Measurements from ENCODE around the gene CCDC137. TPM values are rescaled to one million over a fixed set of nuclear protein-coding genes. Genes with fewer than 3 reads are reported as not detected.

The CCDC137 gene
- total RNA-seq, 2 experiments from 2014 or later = 39.4 to 61.4 TPM

GRCh38 chr17:81719410-81720266 lies 53.1 kb downstream of the CCDC137 start:
- H3K9me2 ChIP-seq (ENCODE audit: insufficient read depth, low read length) = no peaks in the 10 kb centered on the region
- peaks cover 27% of the 10 kb centered on the region for H3K36me3 ChIP-seq (ENCODE audit: insufficient read depth, low read length)
- no peak overlapping the region for H3K27ac ChIP-seq (ENCODE audit: low read depth, low read length, poor library complexity, severe bottlenecking)
- TF ChIP-seq CTCF (conservative IDR thresholded peaks at IDR 0.05; ENCODE audit: low read length) (no peak), EZH2phosphoT487 (IDR thresholded peaks at IDR 0.05; ENCODE audit: borderline replicate concordance, low read depth, low read length) (no peak)
- H3K4me1 ChIP-seq (ENCODE audit: insufficient read depth, low read length, poor library complexity, severe bottlenecking) = peaks cover 7% of the 10 kb centered on the region
- H2AFZ ChIP-seq (ENCODE audit: low read length) = no peak overlapping the region
- ChIA-PET POLR2A (no interaction called here), CTCF (ENCODE audit: unreplicated experiment) (no interaction called here)
- no peaks in the 10 kb centered on the region for H3K9me3 ChIP-seq (ENCODE audit: low read length)
- no TSS peak for BruUV-seq (replicated peaks)
- H4K20me1 ChIP-seq (ENCODE audit: insufficient read depth, low read length) = no peaks in the 10 kb centered on the region
- no peak for DNase-seq (ENCODE audit: low spot score)
- H3K79me2 ChIP-seq (ENCODE audit: insufficient read depth, low read depth, low read length) = no peaks in the 10 kb centered on the region
- intact Hi-C loops (cut with micrococcal nuclease; ENCODE audit: unreplicated experiment) = no loop called here
- no peak overlapping the region for H3K4me3 ChIP-seq (ENCODE audit: low read depth, low read length, poor library complexity, severe bottlenecking)
- no peak overlapping the region for H3K4me2 ChIP-seq (ENCODE audit: low read length)

- H3K4me3 ChIP-seq (ENCODE audit: low read depth, low read length, poor library complexity, severe bottlenecking) = no peak overlapping the region
- H3K9me3 ChIP-seq (ENCODE audit: low read length) = no peaks in the 10 kb centered on the region
- H2AFZ ChIP-seq (ENCODE audit: low read length) = no peak overlapping the region
- H3K27ac ChIP-seq (ENCODE audit: low read depth, low read length, poor library complexity, severe bottlenecking) = no peak overlapping the region
- H3K36me3 ChIP-seq (ENCODE audit: insufficient read depth, low read length) = peaks cover 27% of the 10 kb centered on the region
- ChIA-PET CTCF (ENCODE audit: unreplicated experiment) (no interaction called here), POLR2A (interaction anchor here (0.6 to 0.7 kb wide), 2 partner anchors 85 to 87 kb away, joined by 3 to 5 read pairs; no protein-coding TSS in a partner anchor)
- intact Hi-C loops (cut with micrococcal nuclease; ENCODE audit: unreplicated experiment) = no loop called here
- H4K20me1 ChIP-seq (ENCODE audit: insufficient read depth, low read length) = no peaks in the 10 kb centered on the region
- DNase-seq (ENCODE audit: low spot score) = no peak
- no peak for TF ChIP-seq CTCF (conservative IDR thresholded peaks at IDR 0.05; ENCODE audit: low read length)
- TF ChIP-seq EZH2phosphoT487 (IDR thresholded peaks at IDR 0.05; ENCODE audit: borderline replicate concordance, low read depth, low read length) = no peak
- H3K9me2 ChIP-seq (ENCODE audit: insufficient read depth, low read length) = no peaks in the 10 kb centered on the region
- no peak overlapping the region for H3K4me2 ChIP-seq (ENCODE audit: low read length)
- H3K4me1 ChIP-seq (ENCODE audit: insufficient read depth, low read length, poor library complexity, severe bottlenecking) = peaks cover 7% of the 10 kb centered on the region
- BruUV-seq (replicated peaks) = TSS peak; percentile 34
- H3K79me2 ChIP-seq (ENCODE audit: insufficient read depth, low read depth, low read length) = no peaks in the 10 kb centered on the region
Observed at GRCh38 chr17:81720267-81721071, 53.9 kb downstream of the CCDC137 start.

Data from OCI-LY7 (cell line).